H1 (cell line): ENCODE results near the gene DEFB129. TPM values are rescaled to one million over a fixed set of nuclear protein-coding genes. Genes with fewer than 3 reads are reported as not detected.

ENCODE experiments used
- CTCF ChIA-PET: fragments of 300-600 bp; sonication (Branson Sonifier 250); formaldehyde crosslinking; loops from one replicate; lab custom pipeline; 2021; ENCODE audit not compliant: partially characterized antibody; lab: Charles Lee
- POLR2A ChIA-PET: fragments of 300-600 bp; sonication (Branson Sonifier 250); formaldehyde crosslinking; loops from one replicate; lab custom pipeline; 2021; ENCODE audit warnings: inconsistent platforms; ENCODE audit not compliant: partially characterized antibody; lab: Charles Lee
- DNase-seq, 2 experiments: peaks; one replicate each; pipeline versions ENCODE4 v3.0.0 to v3.0.0-alpha.2; 2010 to 2022; ENCODE audit warnings: low spot score in 2 of 2, low read depth in 1 of 2, mixed read lengths in 1 of 2
- FAIRE-seq: peaks from 2 replicates; lab custom pipeline; 2011; peaks lifted over from hg19 to GRCh38; lab: Jason Lieb, UNC
- H2AFZ ChIP-seq: 2 replicates; pipeline ENCODE4 v1.8.1; 2012; ENCODE audit warnings: low read length, inconsistent platforms
- H2AK5ac ChIP-seq: 2 replicates; pipeline ENCODE4 v1.6.1; 2013; ENCODE audit warnings: low read depth, low read length
- H2BK120ac ChIP-seq: replicated peaks from 2 replicates; pipeline ENCODE3; 2013; ENCODE audit warnings: low read depth, low read length, inconsistent platforms
- H2BK12ac ChIP-seq: 2 replicates; pipeline ENCODE4 v1.6.1; 2013; ENCODE audit warnings: low read depth, low read length
- H2BK15ac ChIP-seq: 2 replicates; pipeline ENCODE4 v1.6.1; 2013; ENCODE audit warnings: low read length
- H2BK20ac ChIP-seq: 2 replicates; pipeline ENCODE4 v1.6.1; 2013; ENCODE audit warnings: low read length
- H2BK5ac ChIP-seq: 2 replicates; pipeline ENCODE4 v1.6.1; 2013; ENCODE audit warnings: low read depth, low read length
- H3K14ac ChIP-seq: 2 replicates; pipeline ENCODE4 v1.6.1; 2013; ENCODE audit warnings: inconsistent platforms; ENCODE audit not compliant: insufficient read length
- H3K18ac ChIP-seq: 2 replicates; pipeline ENCODE4 v1.6.1; 2013; ENCODE audit warnings: low read length; ENCODE audit errors: extremely low read depth
- H3K23ac ChIP-seq: 2 replicates; pipeline ENCODE4 v1.6.1; 2013; ENCODE audit warnings: inconsistent platforms; ENCODE audit not compliant: insufficient read length
- H3K23me2 ChIP-seq: 2 replicates; pipeline ENCODE4 v1.6.1; 2013; ENCODE audit warnings: low read depth, low read length
- H3K27ac ChIP-seq: 2 replicates; pipeline ENCODE4 v1.6.1; 2011; ENCODE audit warnings: low read depth, low read length, inconsistent platforms
- H3K27me3 ChIP-seq, 4 experiments: replicated peaks in 1 of 4; 1 replicate in 1 of 4; 2 replicates in 3 of 4; pipeline versions ENCODE4 v1.6.1 to v1.8.1; 2011 to 2013; ENCODE audit warnings: low read length in 3 of 4, mild to moderate bottlenecking in 3 of 4, inconsistent platforms in 2 of 4, mixed read lengths in 2 of 4, moderate library complexity in 1 of 4; ENCODE audit not compliant: control insufficient read depth in 3 of 4, insufficient read depth in 3 of 4; ENCODE audit errors: extremely low read depth in 1 of 4
- H3K36me3 ChIP-seq, 4 experiments: 2 replicates each; pipeline versions ENCODE4 v1.6.1 to v1.8.1; 2011 to 2013; ENCODE audit warnings: mild to moderate bottlenecking in 4 of 4, low read length in 3 of 4, moderate library complexity in 2 of 4, control low read depth in 1 of 4, inconsistent platforms in 1 of 4; ENCODE audit not compliant: insufficient read depth in 4 of 4, control insufficient read depth in 2 of 4
- H3K4ac ChIP-seq: replicated peaks from 2 replicates; pipeline ENCODE3; 2013; ENCODE audit warnings: low read length, low read depth, mixed read lengths, inconsistent platforms; ENCODE audit not compliant: insufficient read length
- H3K4me1 ChIP-seq, 4 experiments: replicated peaks in 1 of 4; 1 replicate in 1 of 4; 2 replicates in 3 of 4; pipeline versions ENCODE4 v1.6.1 to v1.8.1; 2011 to 2013; ENCODE audit warnings: low read length in 3 of 4, inconsistent platforms in 2 of 4, mixed read lengths in 1 of 4; ENCODE audit not compliant: insufficient read depth in 4 of 4, control insufficient read depth in 3 of 4
- H3K4me2 ChIP-seq, 2 experiments: 2 replicates each; pipeline versions ENCODE4 v1.6.1 to v1.8.1; 2011 to 2013; ENCODE audit warnings: low read depth in 2 of 2, low read length in 2 of 2, control low read depth in 1 of 2, inconsistent platforms in 1 of 2, mild to moderate bottlenecking in 1 of 2; ENCODE audit not compliant: insufficient read depth in 1 of 2
- H3K4me3 ChIP-seq, 4 experiments: fragments of 200-600, 300-600 bp in 1 of 4; sonication (generic), shearing (Covaris generic), sonication (Bioruptor Twin) in 1 of 4; 2 replicates each; pipeline versions ENCODE4 v1.5.1 to v1.8.1; 2011 to 2016; ENCODE audit warnings: low read length in 4 of 4, low read depth in 3 of 4, control low read depth in 2 of 4, inconsistent platforms in 2 of 4, mild to moderate bottlenecking in 2 of 4, mixed read lengths in 1 of 4, moderate library complexity in 1 of 4; ENCODE audit not compliant: insufficient read depth in 2 of 4; ENCODE audit errors: extremely low read depth in 1 of 4
- H3K56ac ChIP-seq: replicated peaks from 2 replicates; pipeline ENCODE3; 2013; ENCODE audit warnings: low read depth, mild to moderate bottlenecking, mixed read lengths, low read length, inconsistent platforms; ENCODE audit not compliant: insufficient read length
- H3K79me1 ChIP-seq: 2 replicates; pipeline ENCODE4 v1.6.1; 2013; ENCODE audit warnings: low read depth, low read length, control low read depth
- H3K79me2 ChIP-seq, 2 experiments: 2 replicates each; pipeline versions ENCODE4 v1.6.1 to v1.8.1; 2012 to 2013; ENCODE audit warnings: low read length in 2 of 2, mild to moderate bottlenecking in 2 of 2, inconsistent platforms in 1 of 2; ENCODE audit not compliant: insufficient read depth in 2 of 2, control insufficient read depth in 1 of 2
- H3K9ac ChIP-seq, 4 experiments: replicated peaks in 1 of 4; 1 replicate in 1 of 4; 2 replicates in 3 of 4; pipeline versions ENCODE4 v1.6.1 to v1.8.1; 2011 to 2013; ENCODE audit warnings: low read depth in 3 of 4, low read length in 3 of 4, control low read depth in 2 of 4, mild to moderate bottlenecking in 2 of 4, moderate library complexity in 2 of 4, inconsistent platforms in 1 of 4; ENCODE audit errors: extremely low read depth in 1 of 4
- H3K9me3 ChIP-seq, 2 experiments: 2 replicates each; pipeline versions ENCODE4 v1.6.1 to v1.8.1; 2012 to 2013; ENCODE audit warnings: mild to moderate bottlenecking in 2 of 2, moderate library complexity in 2 of 2, control low read depth in 1 of 2, inconsistent platforms in 1 of 2, low read depth in 1 of 2, low read length in 1 of 2, mixed read lengths in 1 of 2; ENCODE audit not compliant: insufficient read depth in 2 of 2
- H4K20me1 ChIP-seq, 2 experiments: replicated peaks in 1 of 2; 2 replicates each; pipeline versions ENCODE3 to v1.8.1; 2011 to 2013; ENCODE audit warnings: inconsistent platforms in 2 of 2, low read length in 2 of 2, mild to moderate bottlenecking in 1 of 2; ENCODE audit not compliant: insufficient read depth in 2 of 2, control insufficient read depth in 1 of 2
- H4K5ac ChIP-seq: 2 replicates; pipeline ENCODE4 v1.6.1; 2013; ENCODE audit warnings: low read length, low read depth, mixed read lengths, inconsistent platforms; ENCODE audit not compliant: insufficient read length
- H4K8ac ChIP-seq: 2 replicates; pipeline ENCODE4 v1.8.0; 2013; ENCODE audit warnings: mild to moderate bottlenecking, moderate library complexity, low read length, inconsistent platforms; ENCODE audit not compliant: insufficient read depth; ENCODE audit errors: extremely low read depth
- H4K91ac ChIP-seq: replicated peaks from 2 replicates; pipeline ENCODE3; 2013; ENCODE audit warnings: low read length, mixed read lengths, inconsistent platforms; ENCODE audit not compliant: insufficient read length
- BCL11A ChIP-seq, 2 experiments: IDR thresholded peaks; one replicate each; pipeline ENCODE4 v1.6.1; 2011; ENCODE audit warnings: low read depth in 2 of 2, low read length in 2 of 2, mild to moderate bottlenecking in 2 of 2
- CBX5 ChIP-seq: fragments of 300-800, 300-1000 bp; sonication (generic); IDR thresholded peaks from 2 replicates; pipeline ENCODE4 v1.7.1; 2016; ENCODE audit warnings: antibody characterized with exemption, low read length, low read depth
- CREB1 ChIP-seq: IDR thresholded peaks from 2 replicates; pipeline ENCODE4 v1.6.1; 2012; ENCODE audit warnings: inconsistent platforms
- HDAC6 ChIP-seq: IDR thresholded peaks from one replicate; pipeline ENCODE4 v1.7.1; 2012; ENCODE audit warnings: low read depth, mild to moderate bottlenecking, inconsistent platforms, low read length, moderate library complexity
- KDM4A ChIP-seq: IDR thresholded peaks from one replicate; pipeline ENCODE4 v1.7.1; 2012; ENCODE audit warnings: low read depth, mild to moderate bottlenecking, moderate library complexity, low read length, inconsistent platforms; ENCODE audit not compliant: severe bottlenecking
- RFX5 ChIP-seq: IDR thresholded peaks from 2 replicates; pipeline ENCODE4 v1.6.1; 2011; ENCODE audit warnings: low read depth, low read length, improper control_type of control experiment, borderline replicate concordance
- RNF2 ChIP-seq: fragments of 200-900, 300-1000 bp; sonication (generic); IDR thresholded peaks from 2 replicates; pipeline ENCODE4 v1.7.1; 2016; ENCODE audit warnings: borderline replicate concordance, low read depth, mild to moderate bottlenecking, antibody characterized with exemption, low read length; ENCODE audit not compliant: poor library complexity, severe bottlenecking; ENCODE audit errors: missing control alignments
- SRF ChIP-seq: IDR thresholded peaks from 2 replicates; pipeline ENCODE4 v1.6.1; 2011; ENCODE audit warnings: mild to moderate bottlenecking, low read depth, low read length, moderate library complexity
- WGBS, 2 experiments: shearing (Covaris generic) in 1 of 2; methylation state at CpG; one replicate each; pipeline versions ENCODE4 v1.1.6 to v1.1.7; 2013 to 2015; ENCODE audit warnings: low lambda C conversion rate in 2 of 2, mixed read lengths in 2 of 2, inconsistent platforms in 1 of 2, low coverage in 1 of 2, missing lambda C conversion rate in 1 of 2; ENCODE audit not compliant: insufficient replicate concordance in 2 of 2, insufficient coverage in 1 of 2, insufficient read length in 1 of 2; ENCODE audit errors: extremely low coverage in 1 of 2, missing lambda C conversion rate in 1 of 2; 5-methylcytosine and 5-hydroxymethylcytosine counted together
- polyA plus RNA-seq, 7 experiments: library from polyadenylated mRNA; depleted of rRNA in 3 of 7; stranded (reverse) in 5 of 7; unstranded in 2 of 7; fragments of >200 nt in 5 of 7; fragments of 200-250 nt in 2 of 7; gene quantifications; 1 replicate in 5 of 7; 2 replicates in 1 of 7; 4 replicates in 1 of 7; pipeline versions ENCODE4 v1.2.1 to v1.2.3, GENCODE V29; 2011 to 2013; ENCODE audit warnings: missing spikeins in 2 of 7, mixed read lengths in 2 of 7
- total RNA-seq: library from RNA; stranded (reverse); fragmentation: NEBNext Ultra II Directional; extraction: Animal tissue kit (Norgen Biotek cat#: 25700); gene quantifications from 2 replicates; pipeline ENCODE4 v1.2.1, GENCODE V29; 2021
- TF ChIP-seq, protein P1 (sequence below): IDR thresholded peaks from 2 replicates; pipeline ENCODE4 v1.6.1; 2012; ENCODE audit warnings: inconsistent platforms

The DEFB129 gene
- total and polyA plus RNA-seq, 2 of the 8 experiments (the other 6 are each of a cell fraction or from before 2014, with no cell fraction given) = not detected

- peak overlapping the region; percentile 92; the same call in 1 of the 2 replicates for H4K8ac ChIP-seq
- H2AFZ ChIP-seq = no peak overlapping the region
- H4K5ac ChIP-seq = no peak overlapping the region
- POLR2A ChIA-PET = interaction anchor here (1.1 to 6.1 kb wide), 8 partner anchors 11 to 66 kb away, joined by 3 to 61 read pairs (median 8); partner anchors contain the start of genes SOX12 and ZCCHC3
- no peak overlapping the region for H3K4ac ChIP-seq
- H3K14ac ChIP-seq = no peak overlapping the region
- no peaks in the 10 kb centered on the region; the same call in 1 of the 2 replicates for H3K79me1 ChIP-seq
- H2AK5ac ChIP-seq = no peak overlapping the region
- H4K91ac ChIP-seq = no peak overlapping the region
- no peak overlapping the region; the same call in 1 of the 2 replicates for H2BK12ac ChIP-seq
- H3K36me3 ChIP-seq = peaks cover 8 to 24% (median 15%) of the 10 kb centered on the region in 4 experiments; a peak in 7 of 8 replicates
- CTCF ChIA-PET = interaction anchor here (0.8 to 6.7 kb wide), 14 partner anchors 9 to 67 kb away, joined by 3 to 63 read pairs (median 6); no protein-coding TSS in a partner anchor
- H3K27ac ChIP-seq = no peak overlapping the region
- H3K4me3 ChIP-seq = peak overlapping the region; percentile 4 to 47 (median 20); a peak in 6 of 8 replicates
- H3K27me3 ChIP-seq = peaks cover 0 to 2% (median under 1%) of the 10 kb centered on the region in 4 experiments; a peak in 2 of 7 replicates
- H3K4me2 ChIP-seq = peak overlapping the region; percentile 65 to 68
- H3K56ac ChIP-seq = no peak overlapping the region
- no peak overlapping the region for H3K23ac ChIP-seq
- H2BK15ac ChIP-seq = no peak overlapping the region
- 0 out of 2 replicates have a peak overlapping the region, but pooled peaks have one; percentile 44 for H2BK5ac ChIP-seq
- H3K18ac ChIP-seq = no peak overlapping the region; the same call in 1 of the 2 replicates
- DNase-seq (peak in 1 of 2 experiments; percentile 61), FAIRE-seq (no peak)
- no peaks in the 10 kb centered on the region; the same call in 1 of the 2 replicates for H3K23me2 ChIP-seq
- no peaks in the 10 kb centered on the region for H3K79me2 ChIP-seq
- no peaks in the 10 kb centered on the region for H3K9me3 ChIP-seq
- H3K9ac ChIP-seq = no peak overlapping the region; a peak in 1 of 7 replicates
- 0 out of 2 replicates have a peak overlapping the region, but pooled peaks have one; percentile 82 for H2BK20ac ChIP-seq
- WGBS, 2 experiments = 33% methylated on average over 26 of the region's 88 CpGs; no CpG with 5 or more reads in 1 of the 2 experiments
- H3K4me1 ChIP-seq = peaks cover 0 to 4% (median 4%) of the 10 kb centered on the region in 4 experiments; a peak in 4 of 7 replicates
- H4K20me1 ChIP-seq = peaks cover 2 to 9% of the 10 kb centered on the region in 2 experiments
- H2BK120ac ChIP-seq = no peak overlapping the region
- TF ChIP-seq RFX5 (peak; percentile 12; the same call in 1 of the 2 replicates), KDM4A (peak; percentile 59), HDAC6 (no peak), RNF2 (no peak), CREB1 (no peak), CBX5 (no peak), SRF (no peak), BCL11A (IDR thresholded peaks at IDR 0.05; ENCODE audit: low read depth in 2 of 2, low read length in 2 of 2) (no peak)
- TF ChIP-seq, protein P1, sequence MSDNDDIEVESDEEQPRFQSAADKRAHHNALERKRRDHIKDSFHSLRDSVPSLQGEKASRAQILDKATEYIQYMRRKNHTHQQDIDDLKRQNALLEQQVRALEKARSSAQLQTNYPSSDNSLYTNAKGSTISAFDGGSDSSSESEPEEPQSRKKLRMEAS = peak; percentile 76
Measured at GRCh38 chr20:278607-279571, 51.8 kb downstream of the DEFB129 start.
